ENCODE data around the gene QRSL1. TPM values are rescaled to one million over a fixed set of nuclear protein-coding genes. Genes with fewer than 3 reads are reported as not detected.
A peak's percentile ranks its signal among the peaks of the same experiment; 100 is the strongest.
"Not testable (repeated sequence)": the region's sequence is repeated elsewhere in the genome, so short reads cannot be mapped to it uniquely, and the experiment has no call there.

Gene QRSL1, protein sequence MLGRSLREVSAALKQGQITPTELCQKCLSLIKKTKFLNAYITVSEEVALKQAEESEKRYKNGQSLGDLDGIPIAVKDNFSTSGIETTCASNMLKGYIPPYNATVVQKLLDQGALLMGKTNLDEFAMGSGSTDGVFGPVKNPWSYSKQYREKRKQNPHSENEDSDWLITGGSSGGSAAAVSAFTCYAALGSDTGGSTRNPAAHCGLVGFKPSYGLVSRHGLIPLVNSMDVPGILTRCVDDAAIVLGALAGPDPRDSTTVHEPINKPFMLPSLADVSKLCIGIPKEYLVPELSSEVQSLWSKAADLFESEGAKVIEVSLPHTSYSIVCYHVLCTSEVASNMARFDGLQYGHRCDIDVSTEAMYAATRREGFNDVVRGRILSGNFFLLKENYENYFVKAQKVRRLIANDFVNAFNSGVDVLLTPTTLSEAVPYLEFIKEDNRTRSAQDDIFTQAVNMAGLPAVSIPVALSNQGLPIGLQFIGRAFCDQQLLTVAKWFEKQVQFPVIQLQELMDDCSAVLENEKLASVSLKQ
- total RNA-seq, result 26.6 TPM

DNA sequence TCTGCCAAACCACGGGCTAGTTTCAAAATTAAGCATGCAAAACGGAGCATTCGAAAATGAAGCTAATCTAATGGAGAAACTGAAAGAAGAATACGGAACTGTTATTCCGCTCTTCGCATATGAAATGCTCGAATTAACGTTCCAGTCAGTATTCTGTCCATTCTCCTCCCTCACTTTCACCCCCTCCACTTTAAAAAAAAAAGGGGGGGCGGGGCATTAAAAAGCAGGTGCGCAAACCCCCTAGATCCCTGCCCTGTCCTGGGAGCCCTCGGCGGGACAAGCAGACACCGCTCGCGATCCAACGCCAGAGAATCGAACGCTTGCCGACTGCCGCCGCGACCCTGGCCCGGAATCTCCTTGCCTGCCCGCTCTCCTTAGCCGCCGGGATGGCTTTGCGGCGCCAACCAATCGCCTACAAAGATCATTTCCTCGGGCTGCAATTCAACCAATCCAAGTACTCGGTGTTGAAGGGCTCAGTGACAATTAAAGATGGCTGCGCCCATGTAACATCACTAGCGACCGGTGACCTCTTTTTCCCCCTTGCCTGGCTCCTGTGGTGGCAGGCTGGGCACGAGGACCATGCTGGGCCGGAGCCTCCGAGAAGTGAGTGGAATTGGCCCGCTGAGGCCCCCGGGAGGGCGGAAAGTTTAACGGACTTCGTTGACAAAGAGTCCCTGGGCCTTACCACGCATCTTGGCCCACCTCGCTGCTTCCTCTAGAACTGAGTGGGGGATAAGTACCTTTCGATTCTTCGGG, at the start of gene QRSL1, which contains the start of gene RTN4IP1:
Gene QRSL1 (plus strand): TSS at position 476 of the 756 bp plus-strand sequence. CDS start 104 bp downstream, at position 580.
Gene RTN4IP1 (minus strand): TSS at position 396 of the 756 bp plus-strand sequence. CDS start 477 bp downstream, outside the sequence.
- DNase-seq, result peak; percentile 98

DNA sequence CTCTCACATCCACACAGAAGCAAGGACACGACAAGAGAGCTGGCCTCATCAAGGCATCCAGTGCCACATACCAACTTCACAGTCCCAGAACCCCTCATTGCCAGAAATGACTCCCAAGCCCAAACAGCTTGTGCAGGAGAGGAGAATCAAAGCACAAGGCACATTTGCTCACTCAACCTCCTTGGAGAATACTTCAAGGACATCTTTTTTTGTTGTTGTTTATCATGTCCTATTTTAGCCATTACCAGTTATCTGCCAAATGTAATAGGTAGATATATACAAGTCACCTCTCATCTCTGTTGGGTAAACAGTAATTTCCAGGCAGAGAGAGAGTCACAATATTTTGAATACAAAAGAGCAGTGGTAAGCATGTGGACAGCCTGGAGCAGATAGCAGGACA, 47.9 kb upstream of the QRSL1 start:
- DNase-seq, result no peak

DNA sequence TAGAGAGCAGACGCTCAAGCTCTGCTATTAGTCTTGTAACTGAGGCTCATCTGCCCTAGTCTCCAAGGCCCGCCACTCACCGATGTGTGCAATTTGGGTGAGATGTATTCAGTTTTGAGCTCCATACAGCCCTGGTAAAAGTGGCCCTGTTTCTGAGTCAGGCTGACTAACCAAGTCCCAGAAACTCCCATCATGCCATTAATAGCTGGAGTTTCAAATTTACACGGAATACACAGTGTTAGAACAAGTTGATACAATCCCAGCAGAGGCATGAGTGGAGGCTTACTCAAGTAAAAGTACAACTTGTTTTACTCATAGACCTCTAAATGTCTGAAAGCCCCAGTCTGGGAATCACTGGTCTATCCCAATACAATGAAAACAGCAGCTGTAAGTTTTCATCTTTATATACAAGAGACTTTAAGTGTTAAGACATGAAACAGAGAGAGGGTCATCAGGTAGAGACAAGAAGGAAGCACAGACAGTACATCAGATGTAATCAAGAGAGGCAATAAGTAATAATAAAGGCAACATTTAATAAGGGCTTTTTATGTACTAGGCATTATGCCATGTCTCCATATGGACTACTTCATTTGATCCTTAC, 42.5 kb upstream of the QRSL1 start:
- no peak for DNase-seq

DNA sequence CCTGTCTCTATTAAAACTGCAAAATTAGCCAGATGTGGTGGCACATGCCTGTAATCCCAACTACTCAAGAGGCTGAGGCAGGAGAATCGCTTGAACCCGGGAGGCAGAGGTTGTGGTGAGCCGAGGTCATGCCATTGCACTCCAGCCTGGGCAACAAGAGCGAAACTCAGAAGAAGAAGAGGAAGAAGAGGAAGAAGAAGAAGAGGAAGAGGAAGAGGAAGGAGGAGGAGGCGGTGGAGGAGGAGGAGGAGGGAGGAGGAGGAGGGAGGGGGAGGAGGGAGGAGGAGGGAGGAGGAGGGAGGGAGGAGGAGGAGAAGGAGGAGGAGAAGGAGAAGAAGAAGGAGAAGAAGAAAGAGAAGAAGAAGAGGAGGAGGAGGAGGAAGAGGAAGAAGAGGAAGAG, 40.4 kb upstream of the QRSL1 start:
- DNase-seq, result not testable (repeated sequence)

DNA sequence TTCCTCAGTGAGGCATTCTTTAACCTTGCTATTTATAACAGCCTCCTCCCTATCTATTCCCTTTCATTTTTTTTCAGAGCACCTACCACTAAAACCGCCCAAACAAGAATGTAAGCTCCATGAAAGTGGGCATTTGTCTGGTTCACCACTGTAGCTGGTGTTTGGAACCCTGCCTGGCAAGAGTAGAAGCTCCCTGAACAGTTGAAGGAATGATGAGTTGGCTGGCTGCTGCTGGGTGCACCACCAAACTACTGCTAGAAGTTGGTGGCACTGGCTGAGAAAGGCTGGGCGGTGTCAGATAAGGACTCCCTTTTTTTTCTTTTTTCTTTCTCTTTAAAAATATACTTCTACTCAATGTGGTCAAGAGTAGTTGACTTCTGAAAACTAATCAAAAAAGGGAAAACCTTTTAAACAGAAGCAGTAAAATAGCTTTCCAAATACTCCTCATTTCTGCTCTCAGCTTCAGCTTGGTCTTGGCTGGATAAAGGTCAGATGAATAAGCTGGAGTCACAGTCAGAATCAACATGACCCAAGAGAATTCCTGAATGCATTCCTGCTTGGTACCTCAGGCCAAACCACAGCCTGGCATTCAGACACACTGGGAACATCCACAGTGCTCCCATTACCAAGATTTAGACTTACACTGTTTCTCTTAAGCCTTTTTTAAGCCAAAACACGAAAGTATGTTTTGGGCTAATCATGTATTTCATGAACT, 38.1 kb upstream of the QRSL1 start:
- no peak for DNase-seq

DNA sequence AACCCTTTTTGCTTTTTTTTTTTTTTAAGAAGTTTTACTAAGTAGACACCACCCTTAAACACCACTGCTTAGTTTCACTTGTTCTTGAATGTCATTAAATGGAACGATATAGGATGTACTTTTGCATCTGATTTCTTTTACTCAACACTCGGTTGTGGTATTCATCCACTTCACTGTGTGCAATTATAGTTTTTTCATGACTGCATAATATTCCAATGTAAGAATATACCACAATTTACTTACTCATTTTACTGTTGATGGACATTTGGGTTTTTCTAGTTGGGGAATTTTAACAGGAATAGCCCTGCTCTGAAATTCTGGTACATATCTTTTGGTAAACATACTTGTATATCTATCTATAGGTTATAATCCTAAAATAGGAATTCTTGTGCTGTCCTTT, 29.9 kb upstream of the QRSL1 start:
- no peak for DNase-seq

DNA sequence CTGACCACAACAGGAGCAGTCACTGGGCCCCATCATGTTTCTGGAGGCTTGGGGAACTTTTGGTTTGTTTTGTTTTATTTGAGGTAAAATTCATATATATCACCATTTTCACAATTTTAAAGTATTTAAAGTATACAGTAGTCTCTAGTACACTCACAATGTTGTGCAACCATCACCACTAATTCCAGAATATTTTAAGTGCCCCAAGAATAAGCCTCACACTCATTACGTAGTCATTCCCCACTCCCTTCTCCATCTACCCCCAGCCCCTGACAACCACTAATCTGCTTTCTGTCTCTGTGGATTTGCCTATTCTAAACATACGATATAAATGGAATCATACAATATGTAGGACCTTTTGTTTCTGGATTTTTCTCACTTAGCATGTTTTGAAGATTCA, 29.0 kb upstream of the QRSL1 start:
- no peak for DNase-seq

DNA sequence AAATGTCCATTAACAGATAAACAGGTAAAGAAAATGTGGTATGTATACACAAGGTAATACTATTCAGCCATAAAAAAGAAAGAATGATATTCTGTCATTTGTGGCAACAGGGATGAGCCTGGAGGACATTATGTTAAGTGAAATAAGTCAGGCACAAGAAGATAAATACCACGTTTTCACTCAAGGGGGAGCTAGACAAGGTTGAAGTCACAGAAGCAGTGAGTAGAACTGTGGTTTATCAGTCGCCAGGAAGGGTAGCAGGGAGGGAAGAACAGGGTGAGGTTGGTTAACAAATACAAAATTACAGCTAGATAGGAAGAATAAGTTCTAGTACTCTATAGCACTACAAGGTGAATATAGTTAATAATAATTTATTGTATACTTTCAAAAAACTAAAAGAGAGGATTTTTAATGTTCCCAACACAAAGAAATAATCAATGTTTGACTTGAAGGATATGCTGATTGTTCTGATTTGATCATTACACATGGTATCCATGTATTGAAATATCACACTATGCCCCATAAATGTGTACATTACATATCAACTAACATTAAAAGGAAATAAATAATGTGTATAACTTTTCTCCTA, 21.2 kb upstream of the QRSL1 start:
- peak; percentile 48 for DNase-seq

DNA sequence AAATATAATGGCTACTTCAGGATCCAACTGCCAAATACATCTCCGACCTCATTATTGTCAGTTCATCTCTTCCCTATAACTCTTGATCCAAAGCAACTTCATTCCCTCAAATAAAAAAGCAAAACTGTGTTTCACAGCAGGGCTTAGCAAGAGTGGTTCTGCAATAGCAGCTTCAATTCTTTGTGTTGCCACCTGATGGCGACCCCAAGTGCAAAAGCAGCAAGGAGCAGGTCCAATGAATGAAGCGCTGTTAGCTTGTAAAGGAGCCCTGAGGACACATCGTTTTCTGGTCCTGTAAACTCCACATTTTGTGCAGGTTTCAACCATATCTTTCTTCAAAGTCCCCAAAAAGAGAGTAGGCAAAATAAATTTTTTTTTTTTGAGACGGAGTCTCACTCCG, 19.7 kb upstream of the QRSL1 start:
- DNase-seq, result peak; percentile 48

DNA sequence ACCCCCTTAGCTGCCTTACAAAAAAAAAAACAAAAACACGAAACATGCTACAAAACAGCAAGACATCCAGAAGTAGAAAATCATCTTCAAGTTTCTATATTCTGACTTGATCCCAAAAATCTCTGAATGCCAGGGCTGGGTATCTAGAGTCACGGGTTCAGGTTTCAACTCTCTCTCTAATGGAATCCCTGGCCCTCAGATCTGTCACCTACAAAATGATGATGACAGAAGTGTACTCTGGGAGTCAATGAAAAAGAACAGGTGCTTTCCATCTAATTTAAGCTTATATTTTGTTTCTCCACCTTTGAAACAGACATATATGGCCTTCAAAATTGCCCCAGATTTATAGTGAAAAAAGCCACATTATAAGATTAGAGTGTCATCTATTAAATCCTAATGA, 18.3 kb upstream of the QRSL1 start:
- DNase-seq, result peak; percentile 16

DNA sequence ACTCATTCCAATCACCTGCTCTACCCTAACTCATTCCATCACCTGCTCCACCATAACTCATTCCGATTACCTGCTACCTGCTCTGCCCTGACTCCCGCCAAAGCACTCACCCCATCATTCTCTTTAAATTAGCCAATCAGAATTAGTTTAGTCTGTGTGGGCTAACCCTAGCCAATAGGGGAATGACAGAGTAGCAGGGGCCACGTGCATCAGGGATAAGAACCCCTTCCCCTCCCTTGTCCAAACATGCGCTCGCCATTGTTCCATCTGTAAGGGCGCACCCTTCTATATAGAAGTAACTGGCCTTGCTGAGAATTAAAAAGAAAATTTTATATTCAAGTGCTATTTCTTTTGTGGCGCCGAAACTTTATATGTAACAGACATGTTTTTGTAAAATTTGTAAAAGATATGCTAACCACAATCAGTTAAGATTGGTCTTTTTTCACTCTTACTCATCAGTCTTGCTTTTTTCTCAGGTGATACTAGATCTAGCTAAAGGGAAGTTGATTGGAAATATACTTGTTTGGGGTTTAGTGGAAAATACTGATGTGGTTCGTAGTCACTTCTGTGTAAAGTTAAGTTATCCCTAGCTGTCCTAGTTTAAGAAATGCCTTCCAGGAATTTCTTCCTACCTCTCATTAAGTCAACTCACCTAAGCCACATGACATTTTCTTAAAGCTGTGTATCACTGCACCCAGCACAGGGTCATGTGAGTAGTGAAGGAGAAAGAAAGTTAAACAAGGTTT, 16.5 kb upstream of the QRSL1 start:
- no peak for DNase-seq

DNA sequence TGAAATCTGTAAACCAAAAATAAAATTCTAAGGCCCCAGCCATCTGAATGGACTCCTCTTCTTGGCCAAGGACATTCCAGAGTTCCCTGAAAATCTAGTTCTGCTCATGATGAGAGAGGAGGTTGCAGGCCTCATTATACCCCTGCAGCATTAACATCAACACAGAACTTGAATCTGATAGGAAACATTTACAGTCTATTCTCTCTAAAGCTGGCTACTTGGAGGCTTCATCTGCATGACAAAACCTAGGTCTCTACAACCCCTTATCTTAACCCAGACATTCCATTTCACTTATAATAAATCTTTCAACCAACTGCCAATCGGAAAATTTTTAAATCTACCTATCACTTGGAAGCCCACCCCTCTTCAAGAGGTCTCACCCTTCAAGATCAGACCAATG, 15.8 kb upstream of the QRSL1 start:
- DNase-seq, result no peak

DNA sequence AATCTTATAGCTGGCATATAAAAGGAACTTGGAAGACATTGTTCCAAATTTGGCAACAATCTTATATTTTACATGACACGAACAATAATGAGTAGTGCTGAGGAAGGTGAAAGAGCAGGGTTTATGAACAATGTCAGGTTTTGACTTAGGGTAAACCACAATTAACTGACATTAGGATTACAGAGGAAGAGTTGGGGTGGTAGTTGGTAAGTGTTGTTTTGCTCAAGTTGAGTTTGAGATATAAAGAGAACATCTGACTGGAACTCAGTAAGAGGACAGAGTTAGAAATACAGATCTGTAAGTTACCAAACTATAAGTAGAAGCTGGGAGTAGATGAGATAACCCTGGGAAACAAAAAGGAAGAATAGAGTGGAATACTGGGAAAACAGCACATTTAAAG, 15.2 kb upstream of the QRSL1 start:
- DNase-seq, result no peak

DNA sequence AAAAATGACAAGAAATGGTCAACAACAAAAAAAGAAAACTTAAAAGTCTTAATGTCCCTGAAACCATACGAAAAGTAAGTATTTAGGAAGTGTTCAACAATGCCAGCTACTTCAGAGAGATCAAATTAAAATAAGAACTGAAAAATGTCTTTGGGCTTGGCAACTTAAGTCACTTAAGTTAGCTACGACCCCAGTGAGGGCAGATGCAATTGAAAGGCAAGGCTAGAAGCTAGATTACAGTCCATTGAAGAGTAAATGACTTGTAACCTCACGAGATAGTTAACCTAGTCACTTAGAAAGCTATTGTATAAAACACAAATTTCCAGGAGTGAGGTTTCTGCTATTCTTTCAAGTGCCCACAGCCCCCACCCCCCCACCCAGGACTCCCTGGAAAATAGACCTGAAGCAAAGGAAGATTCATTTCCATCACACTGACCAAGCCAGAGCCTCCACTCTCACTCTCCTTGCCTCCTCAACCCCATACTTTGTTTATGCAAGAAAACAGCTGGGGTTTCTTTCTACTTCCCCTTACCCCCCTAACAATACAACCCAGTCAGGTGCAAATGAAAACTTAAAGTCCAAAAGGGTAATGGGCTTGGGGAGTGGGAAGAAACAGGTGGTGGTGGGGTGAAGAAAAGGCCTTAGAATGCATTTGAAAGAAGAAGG, 14.7 kb upstream of the QRSL1 start:
- no peak for DNase-seq

DNA sequence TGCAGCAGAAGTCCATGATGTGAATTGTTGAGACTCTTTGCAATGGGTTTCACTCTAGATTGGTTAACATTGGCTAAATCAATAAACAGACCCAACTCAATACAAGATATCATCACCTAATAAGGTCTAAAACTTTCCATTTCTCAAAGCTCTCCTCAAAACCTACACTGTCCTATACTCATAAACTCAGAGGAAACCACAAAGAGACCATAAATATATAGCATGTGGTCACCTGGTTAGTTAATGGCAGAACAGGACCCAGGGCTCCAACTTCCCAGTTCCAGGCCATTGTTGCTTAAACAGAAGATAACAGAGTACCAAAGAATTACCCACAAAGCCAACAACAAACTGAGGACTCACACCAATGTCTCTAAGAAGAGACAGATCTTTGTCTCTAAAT, 12.1 kb upstream of the QRSL1 start:
- no peak for DNase-seq

DNA sequence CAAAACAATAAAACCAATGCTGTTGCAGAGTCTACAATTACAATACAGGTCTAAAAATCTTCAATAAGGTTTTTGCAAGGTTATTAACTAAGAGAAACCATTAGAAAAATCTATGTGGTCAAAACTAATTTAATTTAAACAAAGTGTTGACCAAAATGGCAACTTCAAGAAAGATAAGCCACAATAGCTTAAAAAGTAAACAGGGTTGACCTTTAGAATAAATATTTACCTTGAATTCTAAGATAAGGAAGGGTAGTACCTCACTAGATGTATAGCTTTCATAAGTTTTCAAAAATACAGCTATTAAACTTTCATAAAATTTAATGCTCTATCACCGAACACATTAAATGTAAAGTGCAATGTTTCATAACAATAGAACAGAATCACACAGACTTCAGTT, 11.5 kb upstream of the QRSL1 start:
- DNase-seq, result no peak

DNA sequence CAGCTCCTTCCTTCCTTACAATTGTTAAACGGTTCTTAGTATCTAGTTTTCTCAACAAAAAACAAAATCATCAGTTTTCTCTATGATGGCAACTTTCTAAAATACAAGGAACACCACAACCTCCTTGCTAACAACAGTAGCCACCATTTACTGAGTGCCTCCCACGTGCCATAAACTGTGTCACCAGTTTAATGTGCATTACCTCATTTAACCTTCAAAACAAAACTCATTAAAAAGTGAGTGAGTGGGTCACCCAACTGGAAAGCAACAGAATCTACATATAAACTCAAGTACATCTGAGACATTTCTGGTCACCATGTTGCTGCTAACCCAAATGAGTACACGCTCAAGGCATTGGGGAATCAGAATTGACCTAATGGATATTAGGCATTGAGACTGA, 11.1 kb upstream of the QRSL1 start:
- DNase-seq, result no peak

DNA sequence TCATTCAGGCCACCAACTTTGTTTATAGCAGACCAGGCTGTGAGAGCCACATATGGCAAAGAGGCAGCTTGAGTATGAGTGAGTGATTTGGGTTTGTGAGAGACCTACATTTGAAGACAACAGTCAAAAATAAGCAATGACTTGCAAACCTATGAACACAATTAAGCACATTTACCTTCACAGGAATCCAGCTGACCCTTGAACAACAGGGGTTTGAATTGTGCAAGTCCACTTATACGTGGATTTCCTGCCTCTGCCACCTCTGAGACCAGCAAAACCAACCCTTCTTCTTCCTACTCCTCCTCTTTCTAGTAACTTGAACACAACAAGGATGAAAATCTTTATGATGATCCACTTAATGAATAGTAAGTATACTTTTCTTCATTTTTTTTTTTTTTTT, 10.2 kb upstream of the QRSL1 start:
- no peak for DNase-seq

DNA sequence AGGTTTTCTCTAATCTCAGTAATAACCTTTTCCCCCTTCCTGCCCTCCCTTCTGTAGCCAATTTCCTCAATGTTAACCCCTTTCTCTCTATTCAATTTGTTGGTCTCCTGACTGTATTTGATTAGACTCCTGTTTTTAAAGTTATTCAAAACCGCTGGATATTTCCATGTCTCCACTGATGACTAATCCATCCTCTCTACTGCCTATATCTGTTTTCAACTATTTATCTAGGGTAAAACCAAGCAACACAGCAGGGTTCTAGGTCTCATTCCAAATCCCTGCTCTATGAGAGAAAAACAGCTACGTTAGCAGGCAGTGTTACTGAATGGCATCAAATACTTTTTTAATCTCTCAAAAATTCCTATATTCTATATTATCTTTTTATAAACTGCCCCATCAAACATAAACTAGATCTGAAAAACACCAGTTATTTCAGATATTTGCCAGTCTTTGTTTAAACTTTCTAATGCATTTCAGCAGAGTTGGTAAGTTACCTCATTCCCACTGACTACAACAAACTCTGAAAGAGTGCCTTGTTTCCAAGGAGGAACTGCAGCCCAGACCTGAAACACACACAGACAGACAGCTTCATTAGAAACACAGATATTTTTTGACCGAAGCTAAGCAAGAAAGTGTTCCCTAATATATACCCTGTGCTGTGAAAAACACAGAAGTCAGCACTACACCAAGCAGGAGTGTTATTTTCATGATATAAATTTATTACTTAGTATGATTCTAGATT, 8.3 kb upstream of the QRSL1 start:
- no peak for DNase-seq

DNA sequence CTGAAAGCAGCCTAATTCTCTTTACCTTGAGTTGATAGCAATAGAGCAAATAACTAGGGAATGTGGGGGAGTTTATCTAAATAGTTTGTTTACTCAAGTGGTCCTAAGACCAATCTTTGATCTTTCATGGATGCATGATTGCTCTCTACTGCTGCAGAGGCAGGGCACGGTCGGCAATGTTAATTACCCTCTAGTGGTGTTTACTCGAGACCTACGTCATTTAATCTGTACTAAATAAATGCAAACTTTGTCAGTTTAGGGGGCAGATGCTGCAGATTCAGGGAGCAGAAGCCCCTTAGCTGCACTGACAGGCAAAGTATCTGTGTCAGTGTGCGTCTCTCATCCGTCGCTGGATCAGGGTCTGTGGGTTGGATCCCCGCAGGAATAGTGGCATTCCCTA, 7.0 kb upstream of the QRSL1 start:
- no peak for DNase-seq

Data from tongue (tissue), 2 donors.